Upper lobe of left lung (tissue), 4 donors: Measurements from ENCODE around the gene NPL.
A peak's percentile ranks its signal among the peaks of the same experiment; 100 is the strongest.

Experiments
- CTCF ChIP-seq, 6 experiments: fragments of 450-650 bp in 4 of 6; fragments of 200-600 bp in 2 of 6; sonication (generic) in 2 of 6; IDR thresholded peaks; one replicate each; pipeline ENCODE4 v1.5.1; 2016 to 2019; ENCODE audit warnings: antibody characterized with exemption in 6 of 6
- POLR2A ChIP-seq, 4 donors: fragments of 450-650 bp; IDR thresholded peaks; one replicate each; pipeline ENCODE4 v1.5.1; 2016 to 2017; ENCODE audit warnings: antibody characterized with exemption in 4 of 4, mild to moderate bottlenecking in 2 of 4

- TF ChIP-seq POLR2A (IDR thresholded peaks at IDR 0.05) (no peak), CTCF (IDR thresholded peaks at IDR 0.05) (peak; percentile 26 to 83 (median 60))
Measured at GRCh38 chr1:182784556-182785171, 4.9 kb upstream of the NPL start.
